Mucosa of stomach (tissue), 1 donor: ENCODE data around the gene USP19.

Source experiments
- H3K27me3 ChIP-seq: one replicate; pipeline ENCODE4 v1.7.0; 2013; ENCODE audit warnings: mild to moderate bottlenecking, low read length; ENCODE audit not compliant: control insufficient read depth, insufficient read depth
- H3K36me3 ChIP-seq: one replicate; pipeline ENCODE4 v1.7.0; 2013; ENCODE audit warnings: low read length; ENCODE audit not compliant: control insufficient read depth, insufficient read depth
- H3K4me1 ChIP-seq: one replicate; pipeline ENCODE4 v1.7.0; 2013; ENCODE audit warnings: mild to moderate bottlenecking, low read length; ENCODE audit not compliant: control insufficient read depth, insufficient read depth
- H3K4me3 ChIP-seq: one replicate; pipeline ENCODE4 v1.7.0; 2013; ENCODE audit warnings: low read length
- H3K9ac ChIP-seq: one replicate; pipeline ENCODE4 v1.7.0; 2013; ENCODE audit warnings: mild to moderate bottlenecking, low read length, moderate library complexity
- H3K9me3 ChIP-seq: one replicate; pipeline ENCODE4 v1.7.0; 2013; ENCODE audit warnings: mild to moderate bottlenecking, low read length, moderate library complexity; ENCODE audit not compliant: control insufficient read depth
- donor health status: Pancreatic carcinoma.

USP19 gene

GRCh38 chr3:49092938-49093852 lies 27.4 kb downstream of the USP19 start:
- no peaks in the 10 kb centered on the region for H3K9me3 ChIP-seq
- H3K36me3 ChIP-seq: peaks cover 3% of the 10 kb centered on the region
- peak overlapping the region; percentile 87 for H3K9ac ChIP-seq
- no peaks in the 10 kb centered on the region for H3K27me3 ChIP-seq
- peak overlapping the region; percentile 77 for H3K4me3 ChIP-seq
- H3K4me1 ChIP-seq: peaks cover 7% of the 10 kb centered on the region

- Histone ChIP-seq H3K36me3 (peaks cover 2% of the 10 kb centered on the region), H3K9me3 (no peaks in the 10 kb centered on the region)
These were observed 39.2 kb downstream of the USP19 start for GRCh38 chr3:49081429-49081828.

DNA sequence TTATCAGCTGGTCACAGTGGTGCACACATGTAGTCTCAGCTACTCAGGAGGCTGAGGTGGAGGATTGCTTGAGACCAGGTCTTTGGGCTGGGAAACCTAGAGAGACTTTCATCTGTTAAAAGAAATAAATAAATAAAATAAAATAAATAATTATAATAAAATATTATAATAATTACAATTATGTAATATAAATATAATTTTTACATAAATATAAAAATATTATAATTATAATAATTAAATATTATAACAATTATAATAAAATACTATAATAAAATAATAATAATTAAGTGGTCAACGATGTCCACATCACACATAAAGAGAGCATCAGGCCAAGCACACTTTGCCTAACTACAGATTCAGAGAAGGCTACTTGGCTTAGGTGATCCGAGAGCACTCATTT lies 41.4 kb downstream of the USP19 start:
- Histone ChIP-seq H3K36me3 (peaks cover 9% of the 10 kb centered on the region), H3K4me1 (no peaks in the 10 kb centered on the region), H3K4me3 (no peak overlapping the region), H3K27me3 (no peaks in the 10 kb centered on the region), H3K9me3 (no peaks in the 10 kb centered on the region), H3K9ac (no peak overlapping the region)

More at GRCh38 chr3:49081429-49081828, 39.2 kb downstream of the USP19 start:
- Histone ChIP-seq H3K27me3 (no peaks in the 10 kb centered on the region), H3K4me3 (no peak overlapping the region), H3K4me1 (no peaks in the 10 kb centered on the region), H3K9ac (no peak overlapping the region)

DNA sequence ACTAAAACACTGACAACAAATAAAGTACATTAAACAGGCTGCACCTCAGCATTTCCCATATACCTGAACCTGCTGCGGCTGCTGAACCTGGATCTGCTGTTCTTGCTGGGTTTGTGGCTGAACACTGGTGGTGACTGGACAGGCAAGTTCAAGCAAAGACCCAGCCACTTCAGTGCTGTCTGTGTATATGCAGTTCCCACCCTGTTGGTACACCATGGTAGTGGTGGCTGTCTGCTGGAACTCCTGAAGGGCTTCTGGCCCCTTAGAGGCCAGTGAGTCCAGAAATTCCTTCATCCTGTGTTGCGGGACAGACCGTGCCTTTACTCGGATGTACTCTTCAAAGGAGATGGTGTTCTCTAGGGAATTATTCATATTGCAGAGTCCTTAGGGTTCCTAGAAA lies 44.0 kb downstream of the USP19 start:
- peaks cover 10% of the 10 kb centered on the region for H3K36me3 ChIP-seq
- no peaks in the 10 kb centered on the region for H3K27me3 ChIP-seq
- H3K4me1 ChIP-seq: no peaks in the 10 kb centered on the region
- H3K4me3 ChIP-seq: no peak overlapping the region
- H3K9ac ChIP-seq: no peak overlapping the region
- H3K9me3 ChIP-seq: no peaks in the 10 kb centered on the region

GRCh38 chr3:49076116-49076515 lies 44.5 kb downstream of the USP19 start:
- Histone ChIP-seq H3K4me3 (no peak overlapping the region), H3K9ac (no peak overlapping the region), H3K36me3 (peaks cover 15% of the 10 kb centered on the region), H3K27me3 (no peaks in the 10 kb centered on the region), H3K4me1 (no peaks in the 10 kb centered on the region), H3K9me3 (no peaks in the 10 kb centered on the region)
